Gastrocnemius medialis (tissue), 4 donors: ENCODE data around the gene SENP3. TPM values are rescaled to one million over a fixed set of nuclear protein-coding genes. Genes with fewer than 3 reads are reported as not detected.

Experiments used
- ATAC-seq, 2 donors: fragments of 150-250 bp; one replicate each; pipeline ENCODE4 v1.9.1; 2016
- DNase-seq, 2 donors: peaks; one replicate each; pipeline ENCODE4 v3.0.0-alpha.2; 2019
- H3K27ac ChIP-seq, 4 donors: fragments of 200-600 bp; sonication (generic); 1 replicate in 1 of 4; 2 replicates in 3 of 4; pipeline ENCODE4 v1.5.1; 2016 to 2018; ENCODE audit warnings: mild to moderate bottlenecking in 2 of 4, moderate library complexity in 1 of 4
- H3K27me3 ChIP-seq, 3 donors: fragments of 200-600 bp; sonication (generic) in 2 of 3; 1 replicate in 1 of 3; 2 replicates in 2 of 3; pipeline versions ENCODE4 v1.5.1 to v1.6.0; 2016 to 2019; ENCODE audit warnings: mild to moderate bottlenecking in 1 of 3, moderate library complexity in 1 of 3
- H3K36me3 ChIP-seq, 2 donors: fragments of 200-600 bp; sonication (generic) in 1 of 2; one replicate each; pipeline ENCODE4 v1.5.1; 2017 to 2018
- H3K4me1 ChIP-seq, 2 donors: fragments of 200-600 bp; sonication (generic) in 1 of 2; one replicate each; pipeline ENCODE4 v1.5.1; 2016 to 2017; ENCODE audit warnings: mild to moderate bottlenecking in 2 of 2
- H3K4me3 ChIP-seq, 4 donors: fragments of 200-600 bp; sonication (generic) in 3 of 4; 1 replicate in 1 of 4; 2 replicates in 3 of 4; pipeline ENCODE4 v1.5.1; 2016 to 2019; ENCODE audit warnings: mild to moderate bottlenecking in 2 of 4
- H3K9me3 ChIP-seq, 3 donors: fragments of 200-600 bp; sonication (generic) in 2 of 3; 1 replicate in 1 of 3; 2 replicates in 2 of 3; pipeline ENCODE4 v1.5.1; 2016 to 2019
- CTCF ChIP-seq, 5 experiments: fragments of 450-650 bp in 3 of 5; fragments of 200-600 bp in 2 of 5; sonication (generic) in 2 of 5; IDR thresholded peaks in 4 of 5; conservative IDR thresholded peaks in 1 of 5; 1 replicate in 4 of 5; 2 replicates in 1 of 5; pipeline ENCODE4 v1.5.1; 2016 to 2019; ENCODE audit warnings: antibody characterized with exemption in 5 of 5, mild to moderate bottlenecking in 3 of 5, moderate library complexity in 3 of 5
- POLR2A ChIP-seq, 2 donors: fragments of 450-650 bp; IDR thresholded peaks; one replicate each; pipeline ENCODE4 v1.6.1; 2017; ENCODE audit warnings: antibody characterized with exemption in 2 of 2, mild to moderate bottlenecking in 2 of 2, moderate library complexity in 2 of 2
- in situ Hi-C, 4 donors: fragments of 200-750 bp; cut with MboI; loops; one replicate each; pipeline versions ENCODE4 v1.15.0 to v1.8.0; 2017; ENCODE audit warnings: low sequenced_read_pairs in 4 of 4
- intact Hi-C: fragments of 100-400 bp; cut with DNase I; formaldehyde crosslinking; loops from one replicate; pipeline ENCODE4 v1.15.1; 2023; ENCODE audit warnings: low total_unique reads
- total RNA-seq, 4 donors: library from RNA; depleted of rRNA; stranded (reverse); fragments of >200 nt; gene quantifications; one replicate each; pipeline versions ENCODE4 v1.1.0 to v1.2.3, GENCODE V29; 2016

Gene SENP3
- total RNA-seq, 4 donors from 2014 or later = 63.6 to 71.5 (median 68.8) TPM

GRCh38 chr17:7559320-7560171 is 2.2 kb upstream of the SENP3 start:
- Histone ChIP-seq H3K9me3 (no peaks in the 10 kb centered on the region), H3K4me3 (peak overlapping the region; percentile 16 to 95 (median 47)), H3K27ac (peak overlapping the region; percentile 93 to 96 (median 96)), H3K4me1 (peaks cover 48 to 62% of the 10 kb centered on the region in 2 donors), H3K36me3 (peaks cover 0 to 17% of the 10 kb centered on the region in 2 donors), H3K27me3 (no peaks in the 10 kb centered on the region)
- no peak for DNase-seq
- intact Hi-C loops = loop anchor here (2.0 to 5.0 kb wide), 6 partner anchors 29 to 283 kb away; partner anchors contain the start of genes CHRNB1, FXR2, NEURL4 and TMEM256
- in situ Hi-C loops = loop anchor here in 1 of 4 donors (10.0 to 25.0 kb wide), 3 partner anchors 55 to 215 kb away; partner anchors contain the start of genes CHRNB1, FGF11, SPEM2 and SPEM3
- TF ChIP-seq CTCF (IDR thresholded peaks at IDR 0.05 in 4 of 5, conservative IDR thresholded peaks at IDR 0.05 in 1 of 5) (no peak), POLR2A (IDR thresholded peaks at IDR 0.05) (no peak)
- no peak for ATAC-seq

- Histone ChIP-seq H3K36me3 (peaks cover 0 to 26% of the 10 kb centered on the region in 2 donors), H3K4me1 (peaks cover 48 to 62% of the 10 kb centered on the region in 2 donors), H3K9me3 (no peaks in the 10 kb centered on the region), H3K4me3 (peak overlapping the region; percentile 87 to 95 (median 88)), H3K27ac (peak overlapping the region; percentile 93 to 96 (median 96)), H3K27me3 (no peaks in the 10 kb centered on the region)
- TF ChIP-seq CTCF (IDR thresholded peaks at IDR 0.05 in 4 of 5, conservative IDR thresholded peaks at IDR 0.05 in 1 of 5) (peak; percentile 34 to 69 (median 54)), POLR2A (IDR thresholded peaks at IDR 0.05) (no peak)
- DNase-seq (peak in 1 of 2 donors; percentile 65), ATAC-seq (peak in 1 of 2 donors; percentile 45)
- in situ Hi-C loops (loop anchor here in 1 of 4 donors (10.0 to 25.0 kb wide), 2 partner anchors 123 to 216 kb away; partner anchors contain the start of genes CHRNB1, FGF11, SPEM2 and SPEM3), intact Hi-C loops (loop anchor here (1.0 to 5.0 kb wide), 13 partner anchors 12 to 282 kb away; partner anchors contain the start of genes CHRNB1, FXR2, KCTD11 and NEURL4)
These were observed 1.3 kb upstream of the SENP3 start for GRCh38 chr17:7560172-7561027.

- Histone ChIP-seq H3K4me3 (peak overlapping the region; percentile 87 to 95 (median 88)), H3K27me3 (no peaks in the 10 kb centered on the region), H3K36me3 (peaks cover 0 to 33% of the 10 kb centered on the region in 2 donors), H3K27ac (peak overlapping the region; percentile 93 to 96 (median 96)), H3K4me1 (peaks cover 48 to 62% of the 10 kb centered on the region in 2 donors), H3K9me3 (no peaks in the 10 kb centered on the region)
- peak; percentile 87 to 93 for DNase-seq
- no peak for TF ChIP-seq POLR2A (IDR thresholded peaks at IDR 0.05)
- TF ChIP-seq CTCF (IDR thresholded peaks at IDR 0.05 in 4 of 5, conservative IDR thresholded peaks at IDR 0.05 in 1 of 5) = peak; percentile 90 to 91 (median 90)
- in situ Hi-C loops (loop anchor here in 1 of 4 donors (10.0 to 25.0 kb wide), 2 partner anchors 124 to 216 kb away; partner anchors contain the start of genes CHRNB1, FGF11, SPEM2 and SPEM3), intact Hi-C loops (loop anchor here (1.0 to 5.0 kb wide), 13 partner anchors 11 to 281 kb away; partner anchors contain the start of genes CHRNB1, FXR2, KCTD11 and NEURL4)
- ATAC-seq = peak; percentile 83
These were observed 617 bp upstream of the SENP3 start for GRCh38 chr17:7561028-7561575.

- Histone ChIP-seq H3K9me3 (no peaks in the 10 kb centered on the region), H3K27ac (peak overlapping the region; percentile 93 to 96 (median 96)), H3K27me3 (no peaks in the 10 kb centered on the region), H3K4me3 (peak overlapping the region; percentile 87 to 95 (median 88)), H3K4me1 (peaks cover 47 to 61% of the 10 kb centered on the region in 2 donors), H3K36me3 (peaks cover 0 to 44% of the 10 kb centered on the region in 2 donors)
- no peak for DNase-seq
- TF ChIP-seq POLR2A (IDR thresholded peaks at IDR 0.05) = no peak
- TF ChIP-seq CTCF (IDR thresholded peaks at IDR 0.05 in 4 of 5, conservative IDR thresholded peaks at IDR 0.05 in 1 of 5) = no peak
- in situ Hi-C loops = loop anchor here in 1 of 4 donors (10.0 to 25.0 kb wide), 2 partner anchors 125 to 217 kb away; partner anchors contain the start of genes CHRNB1, FGF11, SPEM2 and SPEM3
- intact Hi-C loops = loop anchor here (5.0 kb wide), 2 partner anchors 235 to 280 kb away; partner anchors contain the start of gene NEURL4
- ATAC-seq = no peak
These were observed 488 bp downstream of the SENP3 start for GRCh38 chr17:7562208-7562605.
